HG03469 (cell line): ENCODE data around the gene IDH3B.

Experiments
- ATAC-seq: cut with Tn5 transposase; IDR thresholded peaks from one replicate; pipeline ENCODE4 v1.9.1; 2021; ENCODE audit warnings: mild to moderate bottlenecking, moderate library complexity, moderate number of reproducible peaks; ENCODE audit not compliant: unreplicated experiment

Gene IDH3B

DNA sequence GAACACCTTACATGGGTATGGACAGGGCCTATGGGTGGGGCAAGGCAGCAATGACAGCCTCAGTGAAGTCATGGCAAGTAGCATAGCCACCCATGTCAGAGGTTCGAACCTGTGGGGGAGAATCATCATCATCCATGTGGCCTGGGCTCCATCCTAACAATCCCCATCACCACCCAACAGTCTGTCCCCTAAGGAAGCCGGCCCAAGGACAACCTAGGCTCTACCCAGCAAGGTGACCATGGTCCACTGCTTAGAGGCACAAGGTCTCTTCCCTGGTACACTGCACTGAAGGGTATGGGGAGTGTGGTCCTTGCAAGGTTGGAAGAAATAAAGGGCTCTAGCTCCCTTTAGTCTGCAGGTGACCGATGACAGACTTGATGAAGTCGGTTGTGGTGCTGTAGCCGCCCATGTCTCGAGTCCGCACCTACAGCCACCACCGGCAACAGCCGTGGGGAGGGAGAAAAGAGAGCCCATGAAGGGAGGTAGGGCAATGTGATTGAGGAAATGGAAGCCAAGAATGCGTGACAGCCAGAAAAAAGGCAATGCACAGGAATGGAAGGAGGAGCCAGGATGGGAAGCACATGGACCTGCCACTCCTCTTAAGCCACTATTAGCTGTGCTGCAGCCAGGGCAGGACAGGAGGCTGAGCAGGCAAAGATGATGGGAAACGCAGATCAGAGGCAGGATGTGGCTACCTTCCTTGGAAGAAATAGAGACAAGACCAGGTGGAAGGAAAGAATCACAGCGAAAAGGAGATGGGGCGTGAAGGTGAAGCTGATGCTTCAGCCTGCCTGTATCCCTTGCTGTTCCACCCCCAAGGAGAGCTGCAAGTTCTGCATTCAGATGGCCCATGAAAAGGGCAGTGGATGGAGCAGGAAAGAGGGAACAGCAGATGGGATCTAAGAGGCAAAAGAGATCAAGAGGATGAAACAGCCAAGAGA is 5.3 kb downstream of the IDH3B start:
- ATAC-seq, result no peak

GRCh38 chr20:2657674-2658073 is 6.3 kb downstream of the IDH3B start:
- ATAC-seq, result no peak

DNA sequence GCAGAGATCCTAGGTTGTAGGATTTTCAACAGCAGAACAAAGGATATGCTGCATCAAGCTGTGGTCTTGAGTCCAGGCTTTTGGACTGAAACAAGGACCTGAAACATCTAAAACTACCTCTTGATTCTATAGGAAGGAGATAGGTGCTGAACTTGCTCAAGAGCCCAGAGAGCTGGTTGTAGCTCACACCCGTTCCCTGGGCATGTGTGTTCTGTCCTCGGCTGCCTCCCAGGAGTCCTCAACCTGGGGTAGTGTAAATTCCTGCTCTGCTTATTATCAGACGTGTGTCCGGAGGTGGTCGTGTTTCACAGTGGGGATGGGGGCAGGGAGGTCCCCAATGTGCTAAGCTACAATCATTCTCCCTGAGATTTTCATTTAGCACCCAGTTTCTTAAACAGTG is 6.8 kb downstream of the IDH3B start:
- no peak for ATAC-seq

GRCh38 chr20:2656471-2657117 is 7.4 kb downstream of the IDH3B start:
- ATAC-seq, result no peak

- no peak for ATAC-seq
These were observed 8.5 kb downstream of the IDH3B start for GRCh38 chr20:2655331-2656116.

- no peak for ATAC-seq
These were observed 9.2 kb downstream of the IDH3B start for GRCh38 chr20:2654831-2655230.

DNA sequence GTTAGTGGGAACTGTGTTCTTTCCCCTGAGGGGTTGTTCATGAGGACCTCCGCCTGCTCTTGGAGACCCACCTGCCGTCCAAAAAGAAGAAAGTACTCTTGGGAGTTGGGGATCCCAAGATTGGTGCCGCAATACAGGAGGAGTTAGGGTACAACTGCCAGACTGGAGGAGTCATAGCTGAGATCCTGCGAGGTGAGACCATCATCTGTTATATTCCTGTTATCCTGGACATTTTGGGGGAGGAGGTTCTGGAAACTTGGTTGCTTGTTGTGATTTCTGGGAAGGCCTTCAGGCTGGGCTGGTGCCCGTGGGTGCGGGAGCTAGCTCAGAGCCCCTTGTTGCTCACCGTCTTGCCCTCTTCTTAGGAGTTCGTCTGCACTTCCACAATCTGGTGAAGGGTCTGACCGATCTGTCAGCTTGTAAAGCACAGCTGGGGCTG is 9.6 kb downstream of the IDH3B start:
- no peak for ATAC-seq

DNA sequence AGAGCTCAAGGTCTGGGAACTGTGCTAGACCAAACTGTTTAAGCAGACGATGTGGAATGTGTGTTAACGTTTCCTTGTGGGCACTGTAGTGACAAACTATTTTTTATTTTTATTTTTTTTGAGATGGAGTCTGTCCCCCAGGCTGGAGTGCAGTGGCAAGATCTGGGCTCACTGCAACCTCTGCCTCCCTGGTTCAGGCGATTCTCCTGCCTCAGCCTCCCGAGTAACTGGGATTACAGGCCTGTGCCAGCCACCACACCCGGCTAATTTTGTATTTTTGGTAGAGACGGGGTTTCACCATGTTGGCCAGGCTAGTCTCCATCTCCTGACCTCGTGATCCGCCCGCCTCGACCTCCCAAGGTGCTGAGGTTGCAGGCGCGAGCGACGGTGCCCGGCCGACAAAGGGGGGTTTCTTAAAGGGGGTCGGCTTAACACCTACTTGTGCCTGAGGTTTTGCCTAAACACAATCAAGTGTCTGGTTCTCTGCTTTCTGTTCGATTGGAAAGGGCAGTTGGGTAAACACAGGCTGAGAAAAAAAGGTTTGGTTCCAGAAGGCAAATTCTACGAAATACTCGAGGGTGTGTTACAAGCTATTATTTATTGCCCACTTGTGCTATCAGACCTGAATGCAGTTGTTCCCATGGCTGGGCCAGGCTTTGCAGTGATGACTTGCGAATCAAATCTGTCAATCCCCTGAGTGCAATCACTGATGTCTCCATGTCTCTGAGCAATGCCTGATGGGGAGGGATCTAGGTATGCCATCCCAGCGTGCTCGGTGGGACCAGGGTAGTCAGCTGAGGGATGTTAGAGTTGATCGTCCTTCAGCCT is 10.2 kb downstream of the IDH3B start:
- no peak for ATAC-seq

GRCh38 chr20:2652724-2653555 is 11.1 kb downstream of the IDH3B start:
- ATAC-seq, result peak; percentile 20

DNA sequence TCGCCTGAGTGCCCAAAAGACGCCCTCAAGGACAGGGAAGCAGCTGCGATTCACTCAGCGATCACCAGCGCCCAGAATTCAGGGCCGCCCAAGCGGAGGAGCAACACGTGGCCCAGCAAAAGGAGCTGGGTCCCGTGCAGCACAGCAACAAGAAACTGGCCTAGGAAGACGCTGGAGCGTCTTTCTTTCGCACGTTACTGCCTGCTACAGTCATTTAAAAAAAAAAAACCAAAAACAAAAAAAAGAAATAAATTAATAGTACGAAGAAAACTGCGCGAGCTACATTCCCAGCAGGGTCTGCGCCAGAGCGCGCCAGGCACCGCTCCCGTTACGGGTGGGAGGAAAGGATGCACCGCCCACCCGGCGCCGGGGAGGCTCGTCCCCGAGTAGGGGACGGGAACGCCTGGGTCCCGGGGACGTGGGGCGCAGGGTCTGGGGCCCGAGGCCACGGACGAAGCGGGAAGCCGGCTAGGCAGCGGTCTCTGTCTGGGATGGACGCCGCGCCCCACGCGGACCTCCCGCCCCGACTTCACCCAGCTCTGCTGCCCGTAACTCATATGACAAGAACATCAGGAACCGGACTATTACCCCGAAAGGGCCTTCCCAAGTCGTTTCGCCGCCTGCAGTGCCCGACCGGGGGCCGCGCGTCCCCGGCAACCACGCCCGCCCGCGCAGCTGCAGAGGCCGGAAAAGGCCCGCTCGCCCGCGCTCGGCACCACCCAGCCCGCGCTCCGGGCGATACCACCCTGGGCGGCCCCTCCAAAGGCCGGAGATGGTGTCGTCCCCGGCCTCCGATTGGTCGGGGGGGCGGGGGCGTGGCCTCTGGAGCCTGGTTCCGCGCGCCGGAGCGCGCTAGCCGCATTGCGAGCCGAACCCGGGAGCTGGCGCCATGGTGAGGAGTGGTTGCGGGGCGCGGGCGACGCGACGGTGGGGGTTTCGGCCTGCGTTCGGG is 12.0 kb downstream of the IDH3B start, which contains the start of gene NOP56:
Gene NOP56, plus strand, starts transcription at position 861 of the 952 bp plus-strand sequence. Its CDS starts 29 bp downstream, at position 890.
- ATAC-seq, result peak; percentile 62

DNA sequence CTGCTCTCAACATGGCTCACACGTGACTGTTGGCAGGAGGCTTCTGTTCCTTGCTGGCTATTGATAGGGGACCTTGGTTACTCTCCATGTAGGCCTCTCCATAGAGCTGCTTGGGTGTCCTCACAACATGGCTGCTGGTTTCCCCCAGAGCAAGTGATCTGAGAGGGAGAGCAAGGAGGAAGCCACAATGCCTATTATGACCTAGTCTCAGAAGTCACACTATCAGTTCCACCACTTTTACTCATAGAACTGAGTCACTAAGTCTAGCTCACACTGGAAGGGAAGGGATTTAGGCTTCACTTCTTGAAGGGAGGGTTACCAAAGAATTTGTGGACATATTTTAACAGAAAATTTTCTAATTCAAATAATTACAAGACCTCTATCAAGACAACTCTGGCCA is 20.3 kb downstream of the IDH3B start:
- no peak for ATAC-seq

GRCh38 chr20:2640899-2641298 is 23.1 kb downstream of the IDH3B start:
- ATAC-seq, result no peak

DNA sequence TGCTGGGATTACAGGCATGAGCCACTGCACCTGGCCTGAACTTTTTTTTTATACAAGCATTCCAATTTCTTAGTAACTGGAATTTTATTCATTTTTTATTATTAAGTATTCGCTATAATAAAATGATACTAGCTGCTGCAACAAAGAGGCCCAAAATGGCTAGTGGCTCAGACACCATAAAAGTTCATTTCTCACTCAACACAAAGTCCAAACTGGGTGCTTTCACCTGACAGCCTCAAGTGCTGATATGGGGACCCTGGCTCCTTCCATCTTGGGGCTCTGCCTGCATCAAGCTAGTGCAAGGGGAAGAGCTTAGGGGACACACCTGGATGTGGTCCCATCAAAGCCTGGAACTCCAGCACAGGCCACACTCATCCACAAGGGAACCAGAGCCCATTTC is 23.8 kb downstream of the IDH3B start:
- no peak for ATAC-seq

DNA sequence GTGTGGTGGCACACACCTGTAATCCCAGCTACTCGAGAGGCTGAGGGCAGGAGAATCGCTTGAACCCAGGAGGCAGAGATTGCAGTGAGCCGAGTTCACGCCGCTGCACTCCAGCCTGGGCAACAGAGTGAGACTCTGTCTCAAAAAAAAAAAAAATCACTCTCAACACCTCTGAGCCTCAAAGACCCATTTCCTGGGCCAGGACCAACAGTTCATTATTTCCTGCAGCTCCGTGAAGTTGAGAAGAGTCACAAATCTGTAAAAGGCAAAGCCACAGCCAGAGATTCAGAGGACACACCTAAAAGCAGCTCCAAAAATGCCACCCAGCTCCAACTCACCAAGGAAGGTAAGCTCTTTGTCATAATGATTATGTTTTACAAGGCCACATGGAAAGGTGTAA is 26.8 kb downstream of the IDH3B start:
- no peak for ATAC-seq

- ATAC-seq, result no peak
These were observed 30.6 kb downstream of the IDH3B start for GRCh38 chr20:2633381-2633780.

- ATAC-seq, result no peak
These were observed 32.8 kb downstream of the IDH3B start for GRCh38 chr20:2631228-2631627.

- no peak for ATAC-seq
These were observed 37.0 kb downstream of the IDH3B start for GRCh38 chr20:2626853-2627541.

DNA sequence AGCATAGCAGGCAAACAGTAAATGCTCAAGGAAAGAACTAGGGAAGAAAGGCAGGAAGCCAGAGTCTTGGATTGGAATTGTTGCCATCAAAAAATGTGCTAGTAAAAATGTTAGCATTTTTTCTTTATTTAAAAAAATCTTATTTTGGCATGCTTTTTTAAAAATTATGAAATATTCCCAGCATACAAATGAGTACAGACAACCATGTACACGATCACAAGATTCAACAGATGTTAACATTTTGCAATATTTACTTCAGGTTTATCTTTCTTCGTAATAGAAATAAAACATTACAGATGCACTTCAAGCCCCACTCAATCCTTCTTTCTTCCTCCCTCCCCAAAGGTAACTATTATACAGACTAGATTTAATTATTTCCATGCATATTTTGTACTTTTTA is 39.0 kb downstream of the IDH3B start:
- ATAC-seq, result no peak
